Activated CD8-positive, alpha-beta memory T cell treated with anti-CD3 and anti-CD28 coated beads, Interleukin-2, amount 50 U/mL, for 1 hour (primary cell): ENCODE measurements around the gene ESYT1.

Experiments used
- DNase-seq: peaks from one replicate; pipeline ENCODE4 v3.0.0-alpha.2; 2020; ENCODE audit errors: extremely low read depth

The ESYT1 gene

DNA sequence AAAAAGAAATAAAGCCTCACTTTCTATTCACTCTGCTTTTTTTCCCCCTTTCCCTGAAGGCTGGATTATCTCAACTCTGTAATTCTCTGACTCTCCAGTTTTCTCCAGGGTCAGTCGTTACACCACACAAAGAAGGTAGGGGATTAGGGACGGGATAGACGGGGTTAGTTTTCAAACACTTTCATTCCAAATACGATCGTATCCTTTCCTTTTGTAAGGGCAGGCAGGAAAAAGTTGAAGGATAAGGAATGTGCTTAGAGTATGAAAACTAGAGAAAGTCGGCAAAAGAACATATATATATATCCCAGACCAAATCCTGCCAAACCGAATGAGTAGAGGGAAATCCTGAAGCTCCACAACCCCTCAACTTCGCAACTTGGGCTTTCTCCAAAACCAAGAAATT lies 581 bp upstream of the ESYT1 start:
- DNase-seq = no peak

DNA sequence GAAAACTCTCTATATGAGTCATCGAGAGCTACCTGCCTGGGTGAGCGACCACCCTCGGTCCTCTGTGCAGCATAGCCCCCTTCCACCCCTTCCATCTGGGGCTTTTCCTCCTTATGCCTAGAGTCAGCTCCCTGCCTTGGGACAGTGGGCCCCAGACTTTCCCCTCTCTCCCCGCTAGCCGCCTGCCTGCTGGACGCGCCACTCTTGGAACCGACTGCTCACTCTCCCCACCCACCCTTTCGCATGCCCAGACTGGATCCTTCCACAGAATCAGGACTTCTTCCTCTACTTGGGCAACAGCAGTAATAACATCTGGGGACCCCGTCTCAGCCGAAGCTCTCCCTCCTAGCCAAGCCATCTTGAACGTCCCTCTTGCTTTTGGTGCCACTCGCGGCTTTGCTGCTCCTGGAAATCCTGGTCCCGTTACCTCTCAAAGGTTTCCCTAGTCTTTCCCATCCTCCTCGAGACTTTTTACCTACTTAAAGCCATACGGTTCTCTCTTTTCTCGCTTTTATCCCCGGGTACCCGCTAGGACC lies 671 bp downstream of the ESYT1 start:
- DNase-seq = no peak

DNA sequence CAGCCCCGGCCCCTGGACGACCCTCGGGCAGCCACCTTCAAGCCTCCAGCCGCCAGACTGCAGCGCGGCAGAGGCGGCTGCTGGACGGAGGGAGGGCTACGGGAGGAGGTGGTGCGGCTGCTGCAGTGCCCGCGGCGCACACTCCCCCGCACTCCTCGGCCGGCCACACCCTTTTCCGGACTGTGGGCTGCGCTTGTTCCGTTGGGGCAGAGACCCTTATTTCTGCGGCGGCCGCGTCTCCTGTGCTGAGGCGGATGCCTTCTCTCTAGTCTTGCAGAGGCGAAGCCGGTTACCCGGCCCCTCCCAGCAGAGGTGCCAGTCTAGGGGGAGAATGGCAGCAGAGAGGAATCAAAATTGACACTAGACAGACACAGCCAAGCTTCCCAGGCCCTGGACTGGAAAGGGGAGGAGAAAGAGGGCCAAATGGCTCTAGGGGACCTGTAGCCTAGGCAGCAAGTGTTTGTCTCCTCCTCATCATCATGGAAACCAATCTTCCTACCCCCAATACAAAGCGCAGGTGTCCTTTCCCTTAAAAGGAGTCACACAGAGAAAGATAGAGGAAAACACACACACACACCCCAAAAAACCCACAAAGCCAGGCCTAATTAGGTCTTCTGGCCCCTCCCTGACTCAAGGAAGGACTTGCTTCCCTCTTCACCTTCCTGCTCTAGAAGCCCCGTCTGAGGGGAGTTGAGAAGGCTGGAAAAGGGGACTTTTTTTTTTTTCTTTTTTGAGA lies 1.3 kb downstream of the ESYT1 start:
- peak; percentile 42 for DNase-seq

DNA sequence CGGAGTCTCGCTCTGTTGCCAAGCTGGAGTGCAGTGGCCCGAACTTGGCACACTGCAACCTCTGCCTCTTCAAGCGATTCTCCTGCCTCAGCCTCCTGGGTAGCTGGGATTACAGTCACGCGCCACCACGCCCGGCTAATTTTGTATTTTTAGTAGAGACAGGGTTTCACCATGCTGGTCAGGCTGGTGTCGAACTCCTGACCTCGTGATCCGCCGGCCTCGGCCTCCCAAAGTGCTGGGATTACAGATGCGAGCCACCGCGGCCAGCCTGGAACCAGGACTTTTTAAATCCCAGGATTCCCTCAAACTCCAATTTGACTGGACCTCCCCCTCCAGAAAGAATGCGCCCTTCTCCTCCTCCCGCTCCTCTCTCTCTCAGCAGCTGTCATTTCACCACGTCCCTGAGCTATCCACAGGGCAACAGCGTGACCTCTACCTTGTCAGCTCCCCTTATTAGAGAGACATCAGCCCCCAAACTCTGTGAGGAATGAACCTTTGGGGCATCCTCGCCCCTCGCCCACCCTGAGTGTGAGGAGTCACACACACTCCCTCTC lies 2.0 kb downstream of the ESYT1 start:
- DNase-seq = no peak

DNA sequence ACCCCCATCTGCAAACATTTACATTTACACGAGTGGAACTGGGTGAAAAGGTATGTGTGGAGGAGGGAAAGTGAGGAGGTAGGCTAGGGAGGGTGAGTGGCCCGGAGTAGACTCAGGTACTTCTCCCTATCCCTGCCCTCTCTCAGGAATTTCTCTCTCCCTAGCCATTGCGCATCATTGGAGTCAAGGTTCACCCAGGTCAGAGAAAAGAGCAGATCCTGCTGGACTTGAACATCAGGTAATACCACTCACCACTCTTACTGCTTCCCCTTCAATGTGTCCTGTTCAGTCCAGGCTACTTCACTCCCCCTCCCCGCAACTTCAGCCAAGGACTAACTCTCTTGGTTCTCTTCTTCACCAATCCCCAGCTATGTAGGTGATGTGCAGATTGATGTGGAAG lies 2.8 kb downstream of the ESYT1 start:
- no peak for DNase-seq

DNA sequence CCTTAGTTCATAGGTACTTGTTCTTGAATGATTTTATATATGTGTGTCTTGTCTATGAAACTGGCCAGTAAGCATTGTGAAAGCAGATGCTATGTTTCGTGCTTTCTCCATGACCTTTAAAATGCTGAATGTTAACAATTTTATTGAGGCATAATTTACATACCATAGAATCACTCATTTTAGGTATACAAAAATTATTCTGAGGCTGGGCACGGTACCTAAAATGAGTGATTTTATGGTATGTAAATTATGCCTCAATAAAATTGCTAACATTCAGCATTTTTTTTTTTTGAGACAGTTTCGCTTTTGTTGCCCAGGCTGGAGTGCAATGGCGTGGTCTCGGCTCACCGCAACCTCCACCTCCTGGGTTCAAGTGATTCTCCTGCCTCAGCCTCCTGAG lies 6.8 kb downstream of the ESYT1 start:
- no peak for DNase-seq

DNA sequence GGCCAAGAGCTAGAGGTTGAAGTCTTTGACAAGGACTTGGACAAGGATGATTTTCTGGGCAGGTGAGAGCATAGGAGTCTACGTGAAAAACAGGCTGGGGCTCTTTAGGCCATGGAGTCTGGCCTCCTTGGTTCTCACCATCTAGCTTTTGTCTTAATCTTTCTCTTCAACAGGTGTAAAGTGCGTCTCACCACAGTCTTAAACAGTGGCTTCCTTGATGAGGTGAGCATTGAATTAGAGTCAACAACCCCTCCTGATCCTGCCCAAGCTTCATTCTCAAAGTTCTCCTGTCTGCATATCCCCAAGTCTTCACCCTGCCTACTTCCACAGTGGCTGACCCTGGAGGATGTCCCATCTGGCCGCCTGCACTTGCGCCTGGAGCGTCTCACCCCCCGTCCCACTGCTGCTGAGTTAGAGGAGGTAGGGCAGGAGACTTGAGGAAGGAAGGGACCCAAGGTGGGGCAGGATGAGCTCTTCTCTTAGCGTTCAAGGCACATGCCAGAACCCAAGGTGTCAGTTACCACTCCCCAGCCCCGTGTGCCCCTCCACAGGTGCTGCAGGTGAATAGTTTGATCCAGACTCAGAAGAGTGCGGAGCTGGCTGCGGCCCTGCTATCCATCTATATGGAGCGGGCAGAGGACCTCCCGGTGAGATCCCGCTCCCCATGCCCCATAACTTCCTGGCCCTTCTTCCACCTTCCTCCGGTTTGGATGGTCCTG lies 9.9 kb downstream of the ESYT1 start:
- DNase-seq = no peak

DNA sequence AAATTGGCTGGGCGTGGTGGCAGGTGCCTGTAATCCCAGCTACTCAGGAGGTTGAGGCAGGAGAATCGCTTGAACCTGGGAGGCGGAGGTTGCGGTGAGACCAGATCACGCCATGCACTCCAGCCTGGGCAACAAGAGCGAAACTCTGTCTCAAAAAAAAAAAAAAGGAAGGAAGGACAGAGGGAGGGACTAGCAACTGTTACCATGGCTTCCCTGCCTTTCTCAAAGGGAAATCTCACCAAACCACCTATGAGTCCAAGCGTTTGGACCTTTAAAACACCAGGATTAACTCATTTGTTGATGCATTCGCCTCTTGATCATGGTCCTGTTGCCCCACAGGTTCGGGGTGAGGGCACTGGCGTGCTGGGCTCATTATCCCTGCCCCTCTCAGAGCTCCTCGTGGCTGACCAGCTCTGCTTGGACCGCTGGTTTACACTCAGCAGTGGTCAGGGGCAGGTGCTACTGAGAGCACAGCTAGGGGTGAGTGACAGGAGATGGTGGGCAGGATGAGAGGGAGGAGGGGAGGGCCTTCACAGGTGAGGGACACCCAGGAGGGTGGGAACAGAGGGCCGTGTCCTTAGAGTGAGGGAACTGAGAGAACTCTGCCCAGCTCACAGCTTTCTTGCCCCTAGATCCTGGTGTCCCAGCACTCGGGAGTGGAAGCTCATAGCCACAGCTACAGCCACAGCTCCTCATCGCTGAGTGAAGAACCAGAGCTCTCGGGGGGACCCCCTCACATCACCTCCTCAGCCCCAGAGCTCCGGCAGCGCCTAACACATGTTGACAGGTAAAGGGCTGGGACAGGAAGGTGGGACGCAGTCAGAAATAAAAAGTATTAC lies 14.1 kb downstream of the ESYT1 start:
- DNase-seq = no peak

DNA sequence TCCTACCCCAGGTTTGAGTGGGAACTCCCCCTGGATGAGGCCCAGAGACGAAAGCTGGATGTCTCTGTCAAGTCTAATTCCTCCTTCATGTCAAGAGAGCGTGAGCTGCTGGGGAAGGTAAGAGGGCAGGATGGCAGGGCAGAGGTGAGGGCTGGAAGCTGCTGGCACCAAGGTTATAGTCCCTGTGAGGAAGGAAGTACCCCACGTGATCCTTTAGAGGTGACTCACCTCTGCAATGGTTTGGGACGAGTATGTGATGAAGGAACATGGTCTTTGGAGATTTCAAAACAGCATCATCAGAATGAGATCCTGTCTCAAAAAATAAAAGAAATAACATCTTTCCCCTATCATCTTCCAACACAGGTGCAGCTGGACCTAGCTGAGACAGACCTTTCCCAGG lies 15.2 kb downstream of the ESYT1 start:
- no peak for DNase-seq

DNA sequence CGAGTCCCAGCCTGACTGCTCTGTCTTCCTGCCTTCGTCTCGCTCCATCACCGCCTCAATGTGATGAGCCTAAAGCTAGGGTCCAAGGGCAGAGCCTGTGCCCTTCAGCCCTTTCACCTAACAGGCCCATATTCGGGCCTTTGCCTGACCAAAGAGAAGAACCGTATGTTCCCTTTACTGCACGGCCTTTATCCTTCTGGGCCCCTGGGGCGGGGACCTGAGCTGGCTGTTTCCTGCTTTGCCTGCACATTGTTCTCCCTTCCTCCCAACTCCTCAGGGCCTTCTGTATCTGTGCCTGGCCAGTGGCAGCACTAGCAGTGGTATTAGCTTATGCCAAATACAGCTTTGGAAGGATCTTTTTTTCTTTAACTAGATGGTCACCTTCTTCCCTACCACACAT lies 15.8 kb downstream of the ESYT1 start:
- no peak for DNase-seq

DNA sequence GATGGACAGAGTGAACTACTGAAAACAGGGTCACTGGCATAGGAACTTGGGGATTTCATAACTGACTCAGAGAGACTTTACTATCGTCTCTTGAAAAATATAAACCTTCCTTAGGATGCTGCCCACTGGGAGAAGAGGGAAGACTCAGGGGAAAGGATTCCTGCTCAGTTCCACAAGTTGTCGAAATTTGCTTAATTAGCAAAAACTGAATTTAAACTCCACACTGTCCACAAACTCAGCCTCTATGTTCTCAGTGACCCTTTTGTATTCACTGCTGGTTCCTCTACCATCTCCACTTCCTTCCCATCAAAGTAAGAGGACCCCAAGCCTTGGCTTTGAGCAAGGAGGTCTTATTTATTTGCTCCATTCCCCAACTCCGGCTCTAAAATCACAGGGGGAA lies 17.1 kb downstream of the ESYT1 start:
- no peak for DNase-seq

DNA sequence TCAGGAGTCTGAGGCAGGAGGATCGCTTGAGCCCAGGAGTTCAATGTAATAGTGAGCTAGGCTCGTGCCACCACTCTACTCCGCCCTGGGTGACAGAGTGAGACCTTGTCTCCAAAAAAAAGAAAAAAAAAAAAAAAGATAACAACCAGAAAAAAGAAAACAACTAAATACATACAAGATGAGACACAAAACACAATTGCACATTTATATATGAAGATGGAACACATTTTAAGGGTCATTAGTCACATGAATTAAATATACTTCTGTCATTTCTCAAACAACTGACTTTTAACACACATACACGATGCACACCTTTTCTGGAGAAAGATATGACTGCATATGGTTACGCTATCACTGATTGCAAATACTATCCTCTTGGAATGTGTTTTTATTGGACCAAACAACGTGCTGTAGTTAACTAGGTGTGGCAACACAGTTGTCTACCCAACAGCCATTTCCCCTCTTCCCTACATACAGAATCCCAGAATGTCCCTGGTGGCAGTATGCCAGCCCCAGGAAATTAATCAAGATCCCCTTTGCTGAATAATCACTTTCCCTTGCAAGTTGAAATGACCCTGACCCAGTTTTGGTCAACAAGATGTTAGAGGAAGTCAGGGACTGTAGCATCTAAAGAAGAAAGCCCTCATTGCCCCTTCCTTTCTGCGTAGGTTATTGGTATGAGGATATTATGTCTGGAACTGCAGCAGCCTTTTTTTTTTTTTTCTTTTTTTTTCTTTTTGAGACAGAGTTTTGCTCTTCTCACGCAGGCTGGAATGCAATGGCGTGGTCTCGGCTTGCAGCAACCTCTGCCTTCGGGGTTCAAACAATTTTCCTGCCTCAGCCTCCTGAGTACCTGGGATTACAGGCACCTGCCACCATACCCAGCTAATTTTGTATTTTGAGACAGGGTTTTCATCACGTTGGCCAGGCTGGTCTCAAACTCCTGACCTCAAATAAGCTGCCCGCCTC lies 18.7 kb downstream of the ESYT1 start:
- DNase-seq = no peak

DNA sequence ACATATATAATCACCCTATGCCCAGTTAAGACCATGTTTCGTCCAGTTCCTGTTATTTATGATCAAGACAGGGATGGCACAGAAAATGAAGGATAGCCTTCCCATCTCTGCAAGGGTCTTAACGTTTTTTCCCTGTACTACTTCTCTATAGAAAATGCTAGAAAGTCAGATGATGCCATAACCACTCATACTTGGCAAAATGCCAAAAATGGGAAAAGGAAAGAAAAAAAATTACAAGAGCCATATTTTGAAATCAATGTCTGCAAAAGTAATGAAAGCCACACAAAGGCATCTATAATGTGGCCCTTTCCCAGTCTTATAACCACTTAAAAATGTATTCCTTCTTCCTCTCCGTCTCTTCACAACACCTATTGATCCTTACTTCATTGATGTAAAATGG lies 22.5 kb downstream of the ESYT1 start:
- DNase-seq = no peak

DNA sequence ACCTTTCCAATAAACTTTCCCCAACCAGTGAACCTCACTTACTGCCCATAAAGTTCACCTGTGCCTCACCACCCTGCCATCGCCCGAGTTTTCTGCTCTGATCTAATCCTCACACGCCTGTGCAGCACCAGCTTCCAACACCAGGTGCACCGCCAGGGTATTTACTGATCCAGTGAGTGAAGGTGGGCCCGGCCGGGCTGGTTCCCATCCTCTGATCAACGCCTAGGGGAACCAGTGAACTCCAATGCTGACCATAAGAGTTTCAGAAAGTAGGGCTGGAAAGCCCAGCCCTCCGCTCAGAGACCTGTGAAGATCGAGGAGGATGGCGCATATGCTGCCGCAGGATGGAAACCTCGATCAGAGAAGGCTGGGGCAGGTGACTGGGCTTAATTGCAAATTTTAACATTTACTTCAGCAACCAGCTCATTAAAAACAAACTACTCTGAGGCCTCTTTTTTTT lies 23.6 kb downstream of the ESYT1 start:
- DNase-seq = no peak

DNA sequence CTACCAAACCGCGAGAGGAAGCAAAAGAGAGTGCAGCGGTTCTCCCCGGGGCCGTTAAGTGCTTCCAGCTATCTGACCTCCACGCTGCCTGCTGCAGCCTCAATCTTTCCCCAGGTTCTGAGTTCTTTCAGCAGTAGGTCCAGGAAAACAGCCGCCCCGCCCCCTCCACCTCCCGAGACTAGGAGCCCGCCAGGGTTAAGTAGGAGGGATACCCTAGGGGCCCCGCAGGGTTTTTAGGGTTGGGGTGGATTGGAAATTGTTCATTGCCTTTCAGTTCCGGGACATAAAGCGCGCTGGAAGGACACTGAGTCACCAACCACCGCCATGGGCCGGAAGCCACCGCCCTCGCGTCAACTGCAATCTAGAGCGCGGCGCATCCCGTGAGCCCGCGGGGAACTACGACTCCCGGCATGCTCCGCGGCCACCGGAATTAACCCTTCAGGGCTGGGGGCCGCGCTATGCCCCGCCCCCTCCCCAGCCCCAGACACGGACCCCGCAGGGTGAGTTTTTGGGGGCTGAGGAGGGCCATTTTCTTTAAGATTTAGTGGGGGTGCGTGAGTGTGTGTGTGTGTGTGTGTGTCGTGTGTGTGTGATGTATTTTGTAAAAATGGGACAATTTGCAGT lies 24.2 kb downstream of the ESYT1 start, which contains the start of gene MYL6B:
TSS of gene MYL6B (plus strand) at position 456 of the 624 bp plus-strand sequence. CDS start 1,332 bp downstream, outside the sequence.
- DNase-seq = peak; percentile 74

DNA sequence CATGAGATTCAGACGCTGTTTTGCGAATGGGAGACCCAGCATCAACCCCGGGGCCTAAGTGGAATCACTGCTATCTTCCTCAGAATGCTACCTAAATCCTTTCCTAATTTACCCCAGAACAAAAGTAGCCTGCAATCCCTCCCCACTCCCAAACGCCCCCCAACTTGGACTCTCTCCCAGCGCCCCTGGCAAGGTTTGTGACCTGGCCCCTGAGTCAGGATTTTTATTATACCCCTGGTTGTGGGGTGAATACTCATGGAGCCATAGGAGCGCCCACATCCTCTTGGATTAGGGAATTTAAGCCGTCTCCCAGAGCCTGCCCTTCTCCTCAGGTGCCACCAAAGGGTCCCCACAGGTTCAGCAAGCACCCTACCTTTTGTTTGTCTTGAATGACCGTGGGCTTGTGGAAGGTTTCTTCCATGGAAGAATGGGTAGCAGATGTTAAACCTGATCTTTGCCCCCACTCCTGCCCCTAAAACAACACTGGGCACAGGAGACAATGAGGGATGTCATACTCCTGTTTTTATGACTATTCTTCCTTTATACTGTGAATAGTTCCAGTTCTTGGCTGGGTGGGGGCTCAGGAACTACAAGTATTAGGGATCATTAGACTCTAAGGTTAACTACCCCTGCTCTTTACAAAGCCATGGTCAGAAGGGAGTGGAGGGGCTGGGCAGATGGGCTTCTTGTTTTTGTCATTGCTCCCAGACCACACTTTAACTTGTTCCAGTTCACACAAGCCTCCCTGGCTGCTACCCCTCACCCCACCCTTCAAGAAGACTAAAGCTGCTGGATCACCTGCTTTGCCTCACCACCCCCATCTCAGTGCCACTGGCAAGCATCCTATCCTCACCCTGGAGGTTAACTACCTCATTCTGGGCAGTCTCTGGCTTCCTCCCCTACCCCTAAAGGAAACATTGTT lies 24.9 kb downstream of the ESYT1 start:
- DNase-seq = no peak

DNA sequence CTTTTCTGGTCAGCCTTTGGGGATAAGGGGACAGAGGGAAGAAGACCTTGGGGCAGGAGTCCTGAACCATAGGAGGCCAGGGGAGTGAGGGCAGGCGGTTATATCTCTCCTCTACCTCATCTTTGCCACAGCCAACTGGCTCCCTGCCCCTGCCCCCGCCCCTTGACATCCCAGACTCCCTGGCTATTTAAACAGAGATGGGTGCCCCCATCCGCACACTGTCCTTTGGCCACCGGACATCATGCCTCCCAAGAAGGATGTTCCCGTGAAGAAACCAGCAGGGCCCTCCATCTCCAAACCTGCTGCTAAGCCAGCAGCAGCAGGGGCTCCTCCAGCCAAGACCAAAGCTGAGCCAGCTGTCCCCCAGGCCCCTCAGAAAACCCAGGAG lies 25.6 kb downstream of the ESYT1 start:
- DNase-seq = no peak

DNA sequence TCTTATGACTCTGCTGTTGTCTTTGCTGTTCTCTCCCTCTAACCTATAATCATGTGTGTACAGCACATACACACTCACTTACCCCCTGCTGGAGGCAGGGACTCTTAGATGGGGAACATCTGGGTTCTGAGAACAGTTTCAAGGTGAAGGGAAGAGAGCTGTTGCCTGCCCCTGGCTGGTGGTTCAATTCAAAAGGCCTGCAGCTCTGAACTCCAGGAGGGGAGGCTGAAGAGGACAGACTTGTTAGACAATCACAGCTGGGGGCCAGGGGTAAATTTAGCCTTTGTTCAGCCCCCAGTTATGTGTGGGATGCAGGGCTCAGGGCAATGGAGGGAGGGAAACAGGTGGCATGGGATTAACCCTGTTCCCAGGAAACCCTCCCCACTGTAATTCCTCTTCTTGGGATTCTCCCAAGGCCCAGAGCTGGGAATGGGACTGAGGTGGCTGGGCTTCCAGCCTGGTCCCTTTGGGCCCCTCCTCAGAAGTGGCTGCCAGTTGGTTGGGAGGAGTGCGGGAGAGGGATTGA lies 26.2 kb downstream of the ESYT1 start:
- no peak for DNase-seq

DNA sequence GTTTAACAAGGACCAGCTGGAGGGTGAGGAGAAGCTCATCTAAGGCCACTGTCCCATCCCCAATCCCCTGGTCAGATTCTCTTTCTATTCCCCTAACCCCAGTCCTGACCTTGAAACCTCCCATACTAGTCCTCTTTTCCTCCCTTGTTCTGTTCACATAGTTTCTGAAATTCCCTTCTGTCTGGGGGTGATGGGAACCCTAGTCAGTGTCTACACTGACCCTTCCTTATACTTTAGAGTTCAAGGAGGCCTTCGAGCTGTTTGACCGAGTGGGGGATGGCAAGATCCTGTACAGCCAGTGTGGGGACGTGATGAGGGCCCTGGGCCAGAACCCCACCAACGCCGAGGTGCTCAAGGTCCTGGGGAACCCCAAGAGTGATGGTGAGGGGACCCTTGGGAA lies 26.8 kb downstream of the ESYT1 start:
- no peak for DNase-seq
